ENCODE data around the gene BTBD3. TPM values are rescaled to one million over a fixed set of nuclear protein-coding genes. Genes with fewer than 3 reads are reported as not detected.

BTBD3 gene
- total RNA-seq (2022) (21.6 and 21.8 TPM in 2 replicates), Bru-seq, nascent RNA (percentile 81 among the genes with signal in this experiment), BruChase-seq, experiment 1, labeled RNA remaining after a 6-hour chase (percentile 75 among the genes with signal in this experiment), BruChase-seq, experiment 2, labeled RNA remaining after a 2-hour chase (percentile 89 among the genes with signal in this experiment)
- long read RNA-seq, full-length matches to known transcripts: 15 of 18 reads
- long read RNA-seq, partial matches to known transcripts: 0 of 18 reads
- long read RNA-seq, other reads (novel, unspliced or antisense): 3 of 18 reads

- intact Hi-C loops (cut with micrococcal nuclease): no loop called here
- no peak within 1 kb of the TSS for H3K4me3 Mint-ChIP-seq (ENCODE audit: unreplicated experiment)
- ChIA-PET POLR2A (no interaction called here), CTCF (interaction anchor here (0.7 to 2.2 kb wide), 3 partner anchors 9 to 812 kb away, joined by 3 to 8 read pairs (median 6); no protein-coding TSS in a partner anchor)
- H3K36me3 Mint-ChIP-seq (ENCODE audit: insufficient read depth, unreplicated experiment): peaks cover 2% of the 10 kb centered on the region
- no peak for DNase-seq (ENCODE audit: unreplicated experiment)
- no peaks in the 10 kb centered on the region for H3K9me3 Mint-ChIP-seq (ENCODE audit: unreplicated experiment)
- peaks cover 10% of the 10 kb centered on the region for H3K4me1 Mint-ChIP-seq (ENCODE audit: insufficient read depth, unreplicated experiment)
- no peak within 1 kb of the TSS for H3K27ac Mint-ChIP-seq (ENCODE audit: low read depth, unreplicated experiment)
- BruUV-seq (replicated peaks): no TSS peak
- no peak for TF ChIP-seq CTCF (IDR thresholded peaks at IDR 0.05; ENCODE audit: unreplicated experiment)
- no peaks in the 10 kb centered on the region for H3K27me3 Mint-ChIP-seq (ENCODE audit: insufficient read depth, unreplicated experiment)
These were observed at the start of gene BTBD3 for GRCh38 chr20:11917663-11918062. Gene BTBD3 (plus strand): TSS chr20:11917893. CDS start chr20:11918276, 383 bp downstream.

- no peak overlapping the region for H3K4me3 Mint-ChIP-seq (ENCODE audit: unreplicated experiment)
- POLR2A ChIA-PET: no interaction called here
- no peaks in the 10 kb centered on the region for H3K36me3 Mint-ChIP-seq (ENCODE audit: insufficient read depth, unreplicated experiment)
- no peak for TF ChIP-seq CTCF (IDR thresholded peaks at IDR 0.05; ENCODE audit: unreplicated experiment)
- intact Hi-C loops (cut with micrococcal nuclease): no loop called here
- H3K4me1 Mint-ChIP-seq (ENCODE audit: insufficient read depth, unreplicated experiment): no peaks in the 10 kb centered on the region
- BruUV-seq (replicated peaks): no TSS peak
- no peaks in the 10 kb centered on the region for H3K27me3 Mint-ChIP-seq (ENCODE audit: insufficient read depth, unreplicated experiment)
- no peak for DNase-seq (ENCODE audit: unreplicated experiment)
- no peak overlapping the region for H3K27ac Mint-ChIP-seq (ENCODE audit: low read depth, unreplicated experiment)
- CTCF ChIA-PET: no interaction called here
- no peaks in the 10 kb centered on the region for H3K9me3 Mint-ChIP-seq (ENCODE audit: unreplicated experiment)
These were observed 48.1 kb upstream of the BTBD3 start for GRCh38 chr20:11869641-11870040.

- ChIA-PET POLR2A (no interaction called here), CTCF (interaction anchor here (1.0 to 1.2 kb wide), 2 partner anchors 16 to 20 kb away, joined by 3 to 4 read pairs; no protein-coding TSS in a partner anchor)
- intact Hi-C loops (cut with micrococcal nuclease): no loop called here
- Mint-ChIP-seq H3K4me1 (ENCODE audit: insufficient read depth, unreplicated experiment) (no peaks in the 10 kb centered on the region), H3K36me3 (ENCODE audit: insufficient read depth, unreplicated experiment) (no peaks in the 10 kb centered on the region), H3K4me3 (ENCODE audit: unreplicated experiment) (no peak overlapping the region), H3K27me3 (ENCODE audit: insufficient read depth, unreplicated experiment) (no peaks in the 10 kb centered on the region), H3K9me3 (ENCODE audit: unreplicated experiment) (no peaks in the 10 kb centered on the region), H3K27ac (ENCODE audit: low read depth, unreplicated experiment) (no peak overlapping the region)
- no peak for TF ChIP-seq CTCF (IDR thresholded peaks at IDR 0.05; ENCODE audit: unreplicated experiment)
- no peak for DNase-seq (ENCODE audit: unreplicated experiment)
- BruUV-seq (replicated peaks): no TSS peak
These were observed 47.3 kb upstream of the BTBD3 start for GRCh38 chr20:11870411-11870810.

- no peaks in the 10 kb centered on the region for H3K4me1 Mint-ChIP-seq (ENCODE audit: insufficient read depth, unreplicated experiment)
- POLR2A ChIA-PET: interaction anchor here (0.7 kb wide), 1 partner anchor 101 kb away, joined by 3 read pairs; no protein-coding TSS in a partner anchor
- H3K36me3 Mint-ChIP-seq (ENCODE audit: insufficient read depth, unreplicated experiment): no peaks in the 10 kb centered on the region
- no peak for TF ChIP-seq CTCF (IDR thresholded peaks at IDR 0.05; ENCODE audit: unreplicated experiment)
- no peak overlapping the region for H3K4me3 Mint-ChIP-seq (ENCODE audit: unreplicated experiment)
- DNase-seq (ENCODE audit: unreplicated experiment): no peak
- no peak overlapping the region for H3K27ac Mint-ChIP-seq (ENCODE audit: low read depth, unreplicated experiment)
- H3K27me3 Mint-ChIP-seq (ENCODE audit: insufficient read depth, unreplicated experiment): no peaks in the 10 kb centered on the region
- intact Hi-C loops (cut with micrococcal nuclease): no loop called here
- H3K9me3 Mint-ChIP-seq (ENCODE audit: unreplicated experiment): peaks cover 7% of the 10 kb centered on the region
- CTCF ChIA-PET: no interaction called here
- no TSS peak for BruUV-seq (replicated peaks)
These were observed 41.1 kb upstream of the BTBD3 start for GRCh38 chr20:11876555-11876954.
